Activated CD8-positive, alpha-beta memory T cell treated with anti-CD3 and anti-CD28 coated beads, Interleukin-2, amount 10 ng/mL, durations not matched to agents 7 days and 5 days (primary cell): ENCODE results near the gene ISYNA1. TPM values are rescaled to one million over a fixed set of nuclear protein-coding genes. Genes with fewer than 3 reads are reported as not detected.

Source experiments
- ATAC-seq: fragments of 150-1000 bp; cut with Tn5 transposase; one replicate; pipeline ENCODE4 v1.10.0; 2021; ENCODE audit warnings: moderate library complexity
- CTCF ChIA-PET: fragments of 350-600 bp; sonication (Branson Sonifier 250); formaldehyde crosslinking; loops from one replicate; lab custom pipeline; 2021; ENCODE audit warnings: antibody characterized with exemption; lab: Charles Lee
- DNase-seq: peaks from one replicate; pipeline ENCODE4 v3.0.0-alpha.2; 2020
- H3K27ac Mint-ChIP-seq: one replicate; pipeline ENCODE4 v1.8.0; 2021; ENCODE audit warnings: mild to moderate bottlenecking, mixed read lengths
- H3K27me3 Mint-ChIP-seq: one replicate; pipeline ENCODE4 v1.8.0; 2021; ENCODE audit warnings: mixed read lengths
- H3K36me3 Mint-ChIP-seq: one replicate; pipeline ENCODE4 v1.8.0; 2021; ENCODE audit warnings: mild to moderate bottlenecking, mixed read lengths
- H3K4me1 Mint-ChIP-seq: one replicate; pipeline ENCODE4 v1.8.0; 2021; ENCODE audit warnings: mixed read lengths
- H3K4me3 Mint-ChIP-seq: one replicate; pipeline ENCODE4 v1.8.0; 2021; ENCODE audit warnings: mild to moderate bottlenecking, moderate library complexity, mixed read lengths
- H3K9me3 Mint-ChIP-seq: one replicate; pipeline ENCODE4 v1.8.0; 2022; ENCODE audit warnings: low read depth, mixed read lengths
- total RNA-seq, 2 experiments: library from RNA; stranded (reverse); gene quantifications; one replicate each; pipeline ENCODE4 v1.2.3, GENCODE V29; 2021

Gene ISYNA1
- total RNA-seq, 2 experiments from 2014 or later: 29.6 to 30.0 TPM

DNA sequence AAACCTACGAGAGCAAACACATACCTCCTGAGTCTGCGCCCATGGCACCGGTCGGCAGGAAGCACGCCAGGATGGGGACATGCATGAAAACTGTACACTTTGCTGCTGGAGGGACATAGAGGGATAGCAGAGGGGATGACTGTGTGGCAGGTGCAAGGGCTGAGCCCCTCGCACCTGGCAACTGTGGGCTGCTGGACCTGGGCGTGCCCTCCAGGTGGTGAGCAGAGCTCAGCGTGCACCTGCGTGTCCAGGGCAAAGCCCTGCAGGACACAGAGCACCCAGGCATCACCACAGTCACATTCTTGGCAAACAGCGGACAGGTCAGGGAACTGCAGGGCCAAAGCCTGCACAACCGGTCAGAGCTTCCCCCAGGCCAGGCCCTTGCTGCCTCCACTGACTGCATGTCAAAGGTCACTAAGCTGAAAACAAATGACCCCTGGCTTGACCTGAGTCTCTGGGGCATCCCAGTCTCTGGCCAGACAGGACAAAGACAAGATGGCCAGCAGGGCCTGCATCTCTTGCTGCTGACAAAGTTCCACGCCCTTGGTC, 9.0 kb upstream of the ISYNA1 start:
- H3K27me3 Mint-ChIP-seq: no peaks in the 10 kb centered on the region
- CTCF ChIA-PET: interaction anchor here (1.3 kb wide), 1 partner anchor 15 kb away, joined by 4 read pairs; no protein-coding TSS in a partner anchor
- H3K4me1 Mint-ChIP-seq: peaks cover 9% of the 10 kb centered on the region
- no peak for DNase-seq
- peaks cover 3% of the 10 kb centered on the region for H3K9me3 Mint-ChIP-seq
- ATAC-seq: no peak
- H3K4me3 Mint-ChIP-seq: no peak overlapping the region
- H3K36me3 Mint-ChIP-seq: peaks cover 16% of the 10 kb centered on the region
- no peak overlapping the region for H3K27ac Mint-ChIP-seq

DNA sequence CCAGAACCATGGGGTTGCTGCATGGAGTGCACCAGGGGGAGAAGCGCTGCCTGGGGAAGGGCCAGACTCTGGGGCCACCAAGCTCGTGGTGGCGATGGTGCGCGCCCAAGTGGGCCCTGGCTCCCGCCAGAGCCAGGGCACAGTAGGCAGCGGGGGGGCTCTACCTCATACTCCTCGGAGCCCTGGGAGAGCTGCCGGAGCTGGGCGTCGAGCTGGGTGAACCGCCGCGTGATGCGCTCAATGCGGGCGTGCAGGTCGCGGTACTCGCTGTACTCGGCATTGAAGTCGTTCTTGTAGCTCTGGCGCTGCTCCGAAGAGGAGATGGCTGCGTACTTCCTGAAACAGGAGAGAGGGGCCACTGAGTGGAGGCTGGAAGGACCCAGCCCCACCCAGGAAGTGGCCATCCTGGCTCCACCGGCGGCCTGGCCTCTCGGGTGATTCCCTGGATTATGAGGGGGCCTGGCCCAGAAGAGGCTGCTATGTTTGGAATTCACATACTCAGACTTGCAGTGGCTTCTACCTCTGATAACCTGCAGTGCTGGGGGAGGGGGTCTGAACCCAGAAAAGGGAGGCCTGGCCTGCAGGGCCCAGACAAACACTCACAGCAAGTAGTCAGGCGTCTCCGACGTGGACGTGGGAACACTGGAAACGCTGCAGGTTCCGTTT, 8.3 kb upstream of the ISYNA1 start:
- H3K9me3 Mint-ChIP-seq: peaks cover 3% of the 10 kb centered on the region
- no peak overlapping the region for H3K4me3 Mint-ChIP-seq
- H3K36me3 Mint-ChIP-seq: peaks cover 16% of the 10 kb centered on the region
- no peaks in the 10 kb centered on the region for H3K27me3 Mint-ChIP-seq
- no peak overlapping the region for H3K27ac Mint-ChIP-seq
- H3K4me1 Mint-ChIP-seq: peaks cover 9% of the 10 kb centered on the region
- ATAC-seq: no peak
- no peak for DNase-seq
- CTCF ChIA-PET: interaction anchor here (1.3 kb wide), 1 partner anchor 15 kb away, joined by 4 read pairs; no protein-coding TSS in a partner anchor

DNA sequence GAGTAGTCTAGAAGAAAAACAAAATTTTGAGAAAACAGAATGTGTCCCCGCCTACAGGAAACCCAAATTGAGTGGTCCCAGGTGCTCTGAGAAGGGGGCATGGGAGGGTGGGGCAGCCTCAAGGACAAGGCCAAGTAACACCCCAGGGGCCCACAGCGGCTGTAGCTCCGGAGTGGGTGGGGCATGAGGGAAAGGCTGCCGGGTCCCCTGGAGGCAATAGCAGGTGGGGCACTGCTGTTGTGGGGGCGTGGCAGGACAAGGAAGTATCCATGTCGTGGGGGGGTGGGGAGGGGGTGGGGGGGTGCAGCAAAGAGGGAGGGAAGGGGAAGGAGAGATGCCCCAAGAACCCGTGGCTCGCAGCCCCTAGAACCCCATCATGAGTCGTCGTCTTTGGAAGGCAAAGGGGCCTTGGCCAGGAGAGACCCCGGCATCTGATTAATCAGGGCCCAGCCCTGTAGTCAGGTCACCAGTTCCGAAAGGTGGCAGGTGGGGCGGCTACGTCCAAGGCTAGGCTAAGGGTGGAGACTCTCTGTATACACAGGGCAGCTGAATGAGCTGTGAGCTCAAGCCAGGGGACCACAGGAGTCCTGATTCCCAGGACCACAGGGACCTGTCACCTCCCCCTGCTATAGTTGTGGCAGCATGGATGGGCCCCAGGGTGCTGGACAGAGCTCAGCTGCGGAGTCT, 7.5 kb upstream of the ISYNA1 start:
- CTCF ChIA-PET: no interaction called here
- Mint-ChIP-seq H3K27me3 (no peaks in the 10 kb centered on the region), H3K9me3 (peaks cover 3% of the 10 kb centered on the region), H3K27ac (no peak overlapping the region), H3K36me3 (peaks cover 15% of the 10 kb centered on the region), H3K4me3 (no peak overlapping the region), H3K4me1 (peaks cover 7% of the 10 kb centered on the region)
- DNase-seq (no peak), ATAC-seq (no peak)

DNA sequence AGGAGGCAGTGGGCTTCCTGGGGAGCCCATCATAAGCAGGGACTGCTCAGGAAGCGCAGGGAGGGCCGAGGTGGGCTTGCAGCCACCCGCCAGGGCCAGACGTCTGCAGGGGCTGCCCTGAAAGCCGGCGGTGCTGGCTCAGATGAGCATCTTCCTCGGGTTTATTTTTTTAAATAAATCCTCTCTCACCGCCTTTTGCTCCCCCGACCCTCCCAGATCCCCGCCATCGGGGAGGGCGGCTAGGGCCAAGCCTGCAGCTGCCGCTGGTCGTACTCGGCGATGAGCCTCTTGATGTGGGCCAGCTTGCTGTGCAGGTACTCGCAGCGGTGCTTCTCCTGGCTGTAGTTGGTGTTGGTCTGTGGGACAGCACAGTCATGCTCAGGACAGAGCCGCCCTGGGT, 6.6 kb upstream of the ISYNA1 start:
- CTCF ChIA-PET: interaction anchor here (1.1 kb wide), 1 partner anchor 102 kb away, joined by 3 read pairs; no protein-coding TSS in a partner anchor
- Mint-ChIP-seq H3K4me3 (no peak overlapping the region), H3K27ac (no peak overlapping the region), H3K4me1 (peaks cover 7% of the 10 kb centered on the region), H3K27me3 (no peaks in the 10 kb centered on the region), H3K9me3 (peaks cover 3% of the 10 kb centered on the region), H3K36me3 (peaks cover 15% of the 10 kb centered on the region)
- DNase-seq (no peak), ATAC-seq (no peak)

DNA sequence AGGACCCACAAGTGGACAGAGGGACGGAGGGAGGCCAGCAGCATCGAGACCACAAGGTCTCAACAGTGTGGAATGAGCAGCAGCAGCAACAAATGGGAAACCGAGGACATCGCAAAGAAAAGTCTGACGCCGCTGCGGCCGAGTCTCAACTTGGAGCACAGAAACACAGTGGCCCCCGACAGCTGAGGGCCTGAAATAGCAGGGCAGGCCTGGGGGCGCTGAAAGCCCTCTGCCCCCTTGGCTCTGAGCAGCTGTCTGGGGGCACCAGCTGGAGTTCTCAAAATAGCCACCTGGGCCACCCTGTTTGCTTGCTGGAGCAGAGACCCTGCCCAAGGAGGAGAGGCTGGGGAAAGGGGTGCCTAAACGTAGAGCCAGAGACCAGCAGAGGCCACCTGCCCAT, 5.9 kb upstream of the ISYNA1 start:
- CTCF ChIA-PET: interaction anchor here (0.6 to 1.1 kb wide), 2 partner anchors 18 to 103 kb away, joined by 3 read pairs; no protein-coding TSS in a partner anchor
- H3K4me1 Mint-ChIP-seq: peaks cover 11% of the 10 kb centered on the region
- no peak overlapping the region for H3K27ac Mint-ChIP-seq
- H3K4me3 Mint-ChIP-seq: no peak overlapping the region
- peaks cover 15% of the 10 kb centered on the region for H3K36me3 Mint-ChIP-seq
- H3K27me3 Mint-ChIP-seq: no peaks in the 10 kb centered on the region
- DNase-seq: no peak
- no peak for ATAC-seq
- peaks cover 3% of the 10 kb centered on the region for H3K9me3 Mint-ChIP-seq

DNA sequence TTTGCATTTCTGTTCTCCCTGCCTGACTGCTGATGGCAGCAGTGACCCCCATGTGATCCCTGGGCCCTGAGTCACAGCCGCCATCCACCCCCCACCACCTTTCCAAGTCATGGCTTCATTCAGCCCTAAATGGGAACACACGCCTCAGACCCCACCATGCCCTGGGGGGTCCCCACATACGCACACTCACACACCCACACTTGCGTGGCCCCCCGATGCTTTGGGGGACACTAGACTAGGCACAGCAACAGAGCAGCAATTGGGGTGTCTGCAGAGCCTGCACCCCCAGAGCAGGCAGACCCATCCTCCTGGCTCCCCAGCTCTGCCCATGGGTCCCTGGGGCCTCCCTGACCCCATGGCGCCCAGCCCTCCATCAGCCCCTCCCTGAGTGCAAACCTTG, 5.5 kb upstream of the ISYNA1 start:
- CTCF ChIA-PET: interaction anchor here (0.6 to 1.0 kb wide), 3 partner anchors 8 to 146 kb away, joined by 3 to 7 read pairs (median 4); no protein-coding TSS in a partner anchor
- Mint-ChIP-seq H3K9me3 (peaks cover 3% of the 10 kb centered on the region), H3K36me3 (peaks cover 15% of the 10 kb centered on the region), H3K4me3 (no peak overlapping the region), H3K27ac (peak overlapping the region; percentile 47), H3K27me3 (no peaks in the 10 kb centered on the region), H3K4me1 (peaks cover 11% of the 10 kb centered on the region)
- DNase-seq (no peak), ATAC-seq (no peak)

DNA sequence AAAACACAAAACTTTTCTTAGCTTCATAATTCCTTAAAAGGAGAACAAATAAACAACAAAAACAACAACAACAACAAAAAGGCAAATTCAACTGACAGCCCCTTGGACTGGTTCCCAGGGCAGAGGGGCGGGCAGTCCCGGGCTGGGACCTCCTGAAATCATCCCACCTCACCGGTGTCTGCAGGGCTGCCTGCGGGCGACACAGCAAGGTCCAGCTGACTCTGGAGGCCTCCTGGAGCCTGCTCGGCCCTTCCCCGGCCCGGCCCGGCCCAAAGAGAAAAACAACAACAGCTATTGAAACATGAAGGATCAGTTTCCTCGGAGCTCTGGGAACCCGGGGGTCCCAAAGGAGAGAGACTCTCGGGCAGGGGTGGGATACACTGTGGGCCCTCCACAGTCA, 5.0 kb upstream of the ISYNA1 start:
- Mint-ChIP-seq H3K4me1 (peaks cover 11% of the 10 kb centered on the region), H3K36me3 (peaks cover 15% of the 10 kb centered on the region), H3K27ac (peak overlapping the region; percentile 86), H3K4me3 (no peak overlapping the region), H3K27me3 (no peaks in the 10 kb centered on the region), H3K9me3 (peaks cover 3% of the 10 kb centered on the region)
- DNase-seq: no peak
- no peak for ATAC-seq
- CTCF ChIA-PET: interaction anchor here (0.9 to 1.0 kb wide), 3 partner anchors 8 to 146 kb away, joined by 3 to 7 read pairs (median 4); partner anchors contain the start of gene SSBP4

DNA sequence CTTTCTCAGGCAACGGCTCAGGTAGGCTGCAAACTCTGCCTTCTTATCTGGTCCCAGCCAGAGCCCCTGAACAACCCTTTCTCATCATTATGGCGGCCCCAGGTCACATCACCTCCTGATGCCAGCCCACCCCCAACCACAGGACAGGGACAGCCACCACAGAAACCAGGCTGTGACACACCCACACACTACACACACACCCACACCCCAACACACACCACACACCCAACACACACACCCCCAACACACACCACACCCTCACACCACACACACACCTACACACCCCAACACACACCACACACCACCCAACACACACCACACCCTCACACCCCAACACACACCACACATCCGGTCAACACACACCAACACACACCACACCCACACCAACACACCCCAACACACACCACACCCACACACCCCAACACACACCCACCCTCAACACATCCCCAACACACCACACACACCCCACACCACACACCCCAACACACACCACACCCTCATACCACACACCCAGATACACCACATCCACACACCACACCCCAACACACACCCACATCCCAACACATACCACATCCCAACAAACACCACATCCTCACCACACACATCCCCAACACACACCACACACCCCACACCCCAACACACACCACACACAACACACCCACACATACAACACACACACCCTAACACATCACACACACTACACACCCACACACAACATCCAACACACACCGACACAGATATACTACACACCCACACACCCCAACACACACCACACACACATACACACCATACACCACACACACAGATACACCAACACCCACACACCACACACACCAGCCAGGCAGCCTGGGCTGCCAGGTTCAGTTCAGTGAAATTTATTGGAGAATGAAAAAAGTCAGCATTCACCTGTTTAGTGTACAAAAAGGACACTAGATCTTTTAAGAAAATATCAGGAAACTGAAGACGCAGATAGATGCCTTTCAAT, 4.2 kb upstream of the ISYNA1 start:
- Mint-ChIP-seq H3K27me3 (no peaks in the 10 kb centered on the region), H3K36me3 (peaks cover 15% of the 10 kb centered on the region), H3K4me1 (peaks cover 13% of the 10 kb centered on the region), H3K27ac (peak overlapping the region; percentile 86), H3K4me3 (no peak overlapping the region), H3K9me3 (peaks cover 3% of the 10 kb centered on the region)
- no peak for DNase-seq
- ATAC-seq: peak; percentile 11
- CTCF ChIA-PET: interaction anchor here (0.9 to 1.3 kb wide), 4 partner anchors 9 to 147 kb away, joined by 3 to 7 read pairs (median 4); partner anchors contain the start of gene SSBP4

DNA sequence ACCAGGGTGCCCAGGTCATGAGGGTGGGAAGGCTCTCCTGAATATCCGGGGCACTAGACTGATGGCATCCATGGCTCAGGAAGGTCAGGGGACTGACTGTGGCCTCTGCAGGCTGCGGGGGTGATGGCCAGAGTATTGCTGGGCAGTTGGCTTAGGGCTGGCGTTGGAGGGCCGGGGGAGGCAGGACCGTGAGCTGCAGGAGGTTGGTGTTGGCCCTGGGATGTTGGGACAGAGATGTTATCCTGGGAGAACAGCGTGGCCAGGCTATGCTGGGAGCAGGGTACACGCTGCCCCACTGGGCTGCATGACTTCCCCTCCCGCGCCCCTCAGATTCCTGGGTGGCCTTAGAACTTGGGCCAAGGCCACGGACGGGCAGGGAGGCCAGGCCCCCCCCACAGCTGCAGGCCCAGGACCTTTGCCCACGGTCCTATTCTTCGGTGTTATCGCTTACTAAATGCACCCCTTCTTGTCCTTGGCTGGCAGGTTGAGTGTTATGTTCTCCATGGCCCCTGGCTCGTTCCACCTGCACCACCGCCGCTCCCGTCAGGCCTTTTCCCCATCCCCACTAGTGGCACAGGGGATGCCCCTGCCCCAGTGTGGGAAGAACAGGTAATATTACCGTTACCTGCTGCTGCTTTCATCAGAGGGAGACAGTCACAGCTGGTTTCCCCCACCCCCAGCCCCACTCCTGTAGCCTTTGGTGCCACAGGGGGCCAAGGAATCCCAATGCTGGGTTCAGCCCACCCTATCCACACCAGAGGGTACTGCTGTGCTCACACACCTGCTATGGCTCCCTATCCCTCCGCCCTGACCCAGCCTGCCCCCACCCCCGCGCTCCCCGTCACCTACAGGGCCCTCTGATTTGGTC, 3.2 kb upstream of the ISYNA1 start:
- ATAC-seq (no peak), DNase-seq (no peak)
- Mint-ChIP-seq H3K4me1 (peaks cover 17% of the 10 kb centered on the region), H3K4me3 (no peak overlapping the region), H3K27me3 (no peaks in the 10 kb centered on the region), H3K9me3 (peaks cover 3% of the 10 kb centered on the region), H3K27ac (peak overlapping the region; percentile 86), H3K36me3 (peaks cover 15% of the 10 kb centered on the region)
- CTCF ChIA-PET: interaction anchor here (0.7 to 3.7 kb wide), 10 partner anchors 9 to 148 kb away, joined by 3 to 15 read pairs (median 4); partner anchors contain the start of genes REX1BD and SSBP4

DNA sequence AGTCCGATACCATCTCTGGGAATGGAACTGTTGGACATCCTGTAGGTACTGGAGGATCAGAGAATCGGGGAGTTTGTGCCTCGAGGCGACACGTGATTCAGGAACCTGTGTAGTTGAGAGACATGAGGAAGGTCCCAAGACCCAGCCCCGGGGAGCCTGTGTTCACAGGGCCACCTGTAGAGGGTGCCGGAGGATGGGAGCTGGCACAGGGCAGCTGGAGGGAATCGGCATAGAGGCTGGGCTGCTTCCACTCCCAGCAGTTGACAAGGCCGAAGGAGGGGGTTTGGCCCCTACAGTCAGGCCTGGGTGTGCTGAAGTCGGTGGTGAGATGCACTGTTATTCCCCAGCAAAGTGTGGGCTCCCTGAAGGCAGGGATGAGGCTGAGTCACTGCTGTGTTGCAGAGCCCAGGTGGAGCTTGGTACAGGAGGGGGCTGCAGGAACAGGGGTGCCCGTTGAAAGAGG, 2.5 kb upstream of the ISYNA1 start:
- Mint-ChIP-seq H3K27ac (peak overlapping the region; percentile 32), H3K9me3 (peaks cover 3% of the 10 kb centered on the region), H3K36me3 (peaks cover 15% of the 10 kb centered on the region), H3K4me1 (peaks cover 21% of the 10 kb centered on the region), H3K4me3 (no peak overlapping the region), H3K27me3 (no peaks in the 10 kb centered on the region)
- DNase-seq: peak; percentile 66
- no peak for ATAC-seq
- CTCF ChIA-PET: interaction anchor here (0.7 to 3.7 kb wide), 10 partner anchors 9 to 149 kb away, joined by 3 to 15 read pairs (median 4); partner anchors contain the start of genes REX1BD and SSBP4

DNA sequence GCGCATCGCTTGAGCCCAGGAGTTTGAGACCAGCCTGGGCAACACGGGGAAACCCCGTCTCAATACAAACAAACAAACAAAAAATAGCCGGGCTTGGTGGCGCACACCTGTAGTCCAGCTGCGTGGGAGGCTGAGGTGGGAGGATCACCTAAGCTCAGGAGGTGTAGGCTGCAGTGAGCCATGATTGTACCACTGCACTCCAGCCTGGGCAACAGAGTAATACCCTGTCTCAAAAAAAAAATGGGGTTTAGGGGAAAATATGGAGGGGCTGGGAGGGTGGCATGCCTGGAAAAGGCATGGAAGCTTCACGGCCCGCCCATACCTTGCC, 1.9 kb upstream of the ISYNA1 start:
- Mint-ChIP-seq H3K9me3 (peaks cover 3% of the 10 kb centered on the region), H3K4me1 (peaks cover 21% of the 10 kb centered on the region), H3K4me3 (no peak overlapping the region), H3K27ac (no peak overlapping the region), H3K27me3 (no peaks in the 10 kb centered on the region), H3K36me3 (peaks cover 15% of the 10 kb centered on the region)
- DNase-seq (no peak), ATAC-seq (no peak)
- CTCF ChIA-PET: interaction anchor here (1.1 to 3.7 kb wide), 6 partner anchors 8 to 49 kb away, joined by 3 to 15 read pairs (median 5); no protein-coding TSS in a partner anchor
